GM12892 (cell line): ENCODE results near the gene FLNA.
"Not testable (repeated sequence)": the region's sequence is repeated elsewhere in the genome, so short reads cannot be mapped to it uniquely, and the experiment has no call there.

Experiments used
- DNase-seq: peaks from one replicate; pipeline ENCODE4 v3.0.0; 2011; ENCODE audit not compliant: insufficient read length
- FAIRE-seq: peaks from 2 replicates; lab custom pipeline; 2011; peaks lifted over from hg19 to GRCh38; lab: Jason Lieb, UNC
- POLR2A ChIP-seq: IDR thresholded peaks from 2 replicates; pipeline ENCODE4 v1.6.1; 2011; ENCODE audit warnings: low read depth, low read length, control low read depth
- POLR2AphosphoS5 ChIP-seq: IDR thresholded peaks from 2 replicates; pipeline ENCODE4 v1.6.1; 2011; ENCODE audit warnings: low read depth, low read length, control low read depth
- TAF1 ChIP-seq: IDR thresholded peaks from 2 replicates; pipeline ENCODE4 v1.6.1; 2011; ENCODE audit warnings: low read depth, mild to moderate bottlenecking, control low read depth, low read length, borderline replicate concordance

FLNA gene

GRCh38 chrX:154351183-154352011 lies 23.0 kb downstream of the FLNA start:
- TF ChIP-seq TAF1 (no peak), POLR2A (no peak), POLR2AphosphoS5 (no peak)
- no peak for DNase-seq
- no peak for FAIRE-seq

DNA sequence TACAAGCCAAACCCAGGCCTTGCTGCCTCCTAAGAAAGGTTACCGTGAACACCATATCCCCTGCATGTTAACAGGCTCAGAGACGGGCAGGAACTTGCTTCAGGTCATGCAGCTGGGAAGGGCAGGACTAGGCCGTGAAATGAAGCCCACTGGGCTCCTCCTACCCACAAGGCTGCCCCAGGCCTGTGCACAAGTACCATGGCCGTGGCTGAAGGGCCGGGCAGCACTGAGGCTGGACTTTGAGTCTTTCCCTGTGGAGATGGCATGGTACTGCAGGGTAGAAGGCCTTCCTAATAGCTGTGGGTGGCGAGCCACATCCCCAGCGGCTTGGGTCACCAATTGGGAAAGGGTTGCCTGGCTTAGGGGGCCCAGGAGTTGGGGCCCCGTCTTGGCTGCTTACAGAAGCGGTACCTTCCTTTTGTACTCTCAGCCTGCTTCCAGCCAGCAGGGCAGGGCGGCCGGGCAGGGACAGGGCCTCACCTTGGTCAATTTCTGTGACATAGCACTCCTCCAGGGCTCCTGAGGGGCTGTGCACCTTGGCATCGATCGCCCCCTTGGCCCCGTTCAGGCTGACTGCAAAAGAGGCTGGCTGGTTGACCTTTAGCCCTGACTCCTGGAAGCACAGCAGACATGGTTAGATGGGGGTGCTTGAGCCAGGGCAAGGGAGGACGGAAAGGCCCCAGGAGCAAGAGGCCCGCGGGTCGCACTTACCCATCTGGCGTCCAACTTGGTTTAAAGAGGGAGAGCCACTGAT lies 23.8 kb downstream of the FLNA start:
- TF ChIP-seq POLR2A (no peak; the same call in 1 of the 2 replicates), POLR2AphosphoS5 (no peak), TAF1 (no peak)
- FAIRE-seq (no peak), DNase-seq (no peak)

DNA sequence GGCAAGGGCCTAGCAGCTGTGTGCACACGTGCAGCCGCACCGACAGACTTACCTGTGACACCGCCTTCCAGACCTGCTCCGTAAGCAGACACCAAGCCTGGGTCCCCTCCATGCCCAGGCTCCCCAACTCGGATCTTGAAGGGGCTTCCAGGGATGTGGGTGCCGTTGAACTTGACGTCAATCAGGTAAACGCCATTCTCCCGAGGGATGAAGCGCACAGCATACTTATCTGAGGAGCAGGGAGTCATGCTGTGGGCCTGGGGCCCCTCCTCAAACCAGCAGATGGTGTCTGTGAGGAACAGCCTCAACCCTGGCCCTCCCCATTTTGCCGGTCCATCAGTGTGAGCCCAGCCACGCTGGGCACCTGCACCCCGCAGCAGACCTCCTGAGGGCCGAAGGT lies 24.5 kb downstream of the FLNA start:
- FAIRE-seq = no peak
- no peak for DNase-seq
- TF ChIP-seq POLR2A (no peak), POLR2AphosphoS5 (no peak), TAF1 (no peak)

DNA sequence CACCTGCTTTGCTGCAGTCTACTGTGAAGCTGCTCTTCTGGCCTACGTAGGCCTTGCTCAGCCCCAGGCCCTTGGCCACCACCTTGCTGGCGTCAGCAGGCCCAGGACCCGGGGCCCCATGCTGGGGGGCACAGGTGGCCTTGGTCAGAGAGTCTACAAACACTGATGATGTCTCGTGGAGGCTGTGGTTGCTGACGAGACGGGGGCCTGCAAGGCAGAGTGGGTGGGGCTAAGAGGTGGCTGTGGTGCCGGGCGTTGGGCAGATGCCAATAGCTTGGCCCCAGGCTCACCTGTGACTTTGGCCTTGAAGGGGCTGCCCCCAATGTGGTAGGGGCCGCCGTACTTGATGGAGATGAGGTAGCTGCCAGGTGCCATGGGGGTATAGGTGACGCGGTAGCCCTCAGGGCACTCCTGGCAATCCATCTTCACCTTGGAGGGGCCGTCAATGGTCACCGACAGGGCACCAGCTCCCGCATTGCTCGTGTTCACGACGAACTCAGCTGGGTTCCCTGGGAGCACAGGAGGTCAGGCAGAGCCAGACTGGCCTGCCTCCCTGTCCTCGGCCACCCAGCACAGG lies 25.0 kb downstream of the FLNA start:
- no peak for DNase-seq
- no peak for TF ChIP-seq POLR2AphosphoS5
- no peak; the same call in 1 of the 2 replicates for TF ChIP-seq POLR2A
- TF ChIP-seq TAF1 = no peak
- FAIRE-seq = no peak

GRCh38 chrX:154348646-154349358 lies 25.6 kb downstream of the FLNA start:
- FAIRE-seq = no peak

GRCh38 chrX:154348114-154348531 lies 26.3 kb downstream of the FLNA start:
- DNase-seq = no peak
- TF ChIP-seq TAF1 (no peak), POLR2AphosphoS5 (no peak), POLR2A (no peak)
- FAIRE-seq = no peak

More at GRCh38 chrX:154348646-154349358, 25.6 kb downstream of the FLNA start:
- DNase-seq = no peak
- TF ChIP-seq POLR2AphosphoS5 (peak; percentile 18; the same call in 1 of the 2 replicates), TAF1 (no peak), POLR2A (no peak)

DNA sequence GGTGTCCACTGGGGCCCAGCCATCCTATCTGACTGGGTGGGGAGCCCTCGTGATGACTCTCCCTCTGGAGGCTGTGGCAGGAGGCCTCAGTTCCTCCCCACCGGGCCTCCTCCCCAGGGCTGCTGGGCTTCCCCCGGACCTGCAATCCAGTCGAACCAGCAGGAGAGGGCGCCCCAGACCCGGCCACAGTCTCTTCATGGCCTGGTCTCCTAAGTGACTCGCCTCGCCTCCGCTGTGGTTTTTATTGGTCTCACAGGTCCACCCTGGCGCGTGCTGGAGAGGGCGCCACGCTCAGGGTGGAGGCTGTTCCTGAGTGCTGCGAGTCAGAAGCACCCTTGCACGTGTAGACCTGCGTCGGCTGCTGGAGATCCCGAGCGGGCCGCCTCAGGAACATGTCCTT lies 30.8 kb downstream of the FLNA start:
- DNase-seq = not testable (repeated sequence)
- FAIRE-seq = peak; percentile 99

DNA sequence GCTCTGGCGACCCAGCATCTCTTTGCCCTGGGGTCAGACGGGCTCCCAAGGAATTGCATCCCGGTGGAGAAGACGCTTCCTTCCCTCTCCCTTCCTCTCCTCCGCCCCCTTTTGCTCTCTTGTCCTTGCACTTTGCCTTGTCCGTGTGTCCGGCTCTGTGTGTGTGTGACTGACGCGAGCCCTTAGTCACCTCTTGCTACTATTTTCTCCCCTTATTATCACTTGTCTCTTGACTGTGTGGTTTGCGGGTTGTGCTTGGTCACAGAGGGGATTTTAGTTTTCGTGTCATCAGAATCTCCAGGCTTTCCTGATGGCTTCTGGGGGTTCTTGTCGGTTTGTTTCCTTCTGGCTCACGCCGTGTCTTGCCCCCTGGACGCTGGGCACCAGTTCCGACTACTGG lies 31.4 kb downstream of the FLNA start:
- not testable (repeated sequence) for DNase-seq, FAIRE-seq

- FAIRE-seq = peak; percentile 96
- DNase-seq = not testable (repeated sequence)
Observed at GRCh38 chrX:154341399-154342298, 32.8 kb downstream of the FLNA start.

- FAIRE-seq (no peak), DNase-seq (no peak)
Observed at GRCh38 chrX:154334496-154334895, 39.9 kb downstream of the FLNA start.

GRCh38 chrX:154333837-154334271 lies 40.6 kb downstream of the FLNA start:
- DNase-seq = no peak
- FAIRE-seq = peak; percentile 80
- TF ChIP-seq POLR2A (no peak), TAF1 (no peak), POLR2AphosphoS5 (no peak)

More at GRCh38 chrX:154334496-154334895, 39.9 kb downstream of the FLNA start:
- no peak for TF ChIP-seq POLR2AphosphoS5
- TF ChIP-seq POLR2A = no peak
